ENCODE results near the gene PPCDC. TPM values are rescaled to one million over a fixed set of nuclear protein-coding genes. Genes with fewer than 3 reads are reported as not detected.

Gene PPCDC
- total RNA-seq, 1 donor = 7.8 TPM

DNA sequence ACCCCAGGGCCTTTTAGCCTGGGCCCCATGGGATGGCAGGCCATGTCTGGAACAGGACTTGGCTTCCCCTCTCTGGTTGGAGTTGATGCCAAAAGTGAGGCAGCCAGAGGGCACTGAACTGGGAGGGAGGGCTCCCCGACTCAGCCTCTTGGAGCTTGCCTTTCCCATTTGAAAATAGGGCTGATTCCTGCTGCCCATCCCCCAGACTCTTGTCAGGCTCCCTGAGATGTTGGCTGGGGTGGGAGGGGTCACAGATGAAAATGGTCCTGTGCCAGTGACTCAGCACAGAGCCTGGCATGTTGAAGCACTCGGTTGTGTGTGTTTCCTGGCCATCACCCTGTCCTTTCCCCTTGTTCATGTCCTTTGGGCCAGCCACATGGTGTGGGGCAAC, 6.6 kb downstream of the PPCDC start:
- H3K4me3 ChIP-seq (ENCODE audit: low read depth, low read length) = no peak overlapping the region
- peak; percentile 27 for DNase-seq (ENCODE audit: low read depth)
- TF ChIP-seq, protein P1, sequence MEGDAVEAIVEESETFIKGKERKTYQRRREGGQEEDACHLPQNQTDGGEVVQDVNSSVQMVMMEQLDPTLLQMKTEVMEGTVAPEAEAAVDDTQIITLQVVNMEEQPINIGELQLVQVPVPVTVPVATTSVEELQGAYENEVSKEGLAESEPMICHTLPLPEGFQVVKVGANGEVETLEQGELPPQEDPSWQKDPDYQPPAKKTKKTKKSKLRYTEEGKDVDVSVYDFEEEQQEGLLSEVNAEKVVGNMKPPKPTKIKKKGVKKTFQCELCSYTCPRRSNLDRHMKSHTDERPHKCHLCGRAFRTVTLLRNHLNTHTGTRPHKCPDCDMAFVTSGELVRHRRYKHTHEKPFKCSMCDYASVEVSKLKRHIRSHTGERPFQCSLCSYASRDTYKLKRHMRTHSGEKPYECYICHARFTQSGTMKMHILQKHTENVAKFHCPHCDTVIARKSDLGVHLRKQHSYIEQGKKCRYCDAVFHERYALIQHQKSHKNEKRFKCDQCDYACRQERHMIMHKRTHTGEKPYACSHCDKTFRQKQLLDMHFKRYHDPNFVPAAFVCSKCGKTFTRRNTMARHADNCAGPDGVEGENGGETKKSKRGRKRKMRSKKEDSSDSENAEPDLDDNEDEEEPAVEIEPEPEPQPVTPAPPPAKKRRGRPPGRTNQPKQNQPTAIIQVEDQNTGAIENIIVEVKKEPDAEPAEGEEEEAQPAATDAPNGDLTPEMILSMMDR (IDR thresholded peaks at IDR 0.05; ENCODE audit: insufficient read depth, low read depth, low read length) = no peak

DNA sequence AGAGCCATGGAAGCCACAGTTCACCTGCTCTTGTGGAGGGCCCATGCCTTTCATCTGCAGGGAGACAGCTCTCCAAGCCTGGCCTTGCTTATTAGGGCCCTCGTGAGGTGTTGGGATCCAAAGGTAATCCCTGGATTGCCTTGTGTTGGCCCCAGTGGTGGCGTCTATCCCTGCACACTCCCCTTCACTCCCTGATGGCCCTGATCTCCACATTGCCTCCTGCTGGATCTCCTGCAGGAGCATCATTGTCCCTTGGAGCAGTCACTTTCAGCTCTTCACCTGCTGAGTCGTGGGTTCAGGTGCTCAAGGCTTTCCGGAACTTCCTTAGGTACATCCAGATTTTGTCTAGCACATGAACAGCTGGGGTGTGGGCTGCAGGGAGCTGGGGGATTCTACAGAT, 7.0 kb downstream of the PPCDC start:
- no peak overlapping the region for H3K4me3 ChIP-seq (ENCODE audit: low read depth, low read length)
- TF ChIP-seq, protein P1 (IDR thresholded peaks at IDR 0.05; ENCODE audit: insufficient read depth, low read depth, low read length) = no peak
- DNase-seq (ENCODE audit: low read depth) = no peak

DNA sequence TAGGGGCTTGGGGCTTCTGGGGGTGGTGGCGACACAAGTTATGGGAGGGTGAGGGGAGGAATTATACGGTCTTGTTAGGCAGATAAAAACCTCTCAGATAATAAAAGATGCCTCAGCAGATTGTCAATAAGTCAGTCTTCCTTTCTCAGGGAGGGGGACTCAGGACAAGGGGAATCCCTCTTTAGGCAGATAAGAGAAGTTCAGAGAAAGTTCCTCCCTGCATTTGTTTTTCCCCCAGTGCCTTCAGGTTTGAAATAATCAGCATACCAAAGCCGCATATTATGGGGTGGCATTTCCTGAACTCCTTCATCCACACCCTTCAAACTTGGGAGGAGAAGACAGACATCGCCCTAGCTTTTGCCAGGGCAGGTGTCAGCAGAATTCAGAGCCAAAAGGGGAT, 8.5 kb downstream of the PPCDC start:
- no peak overlapping the region for H3K4me3 ChIP-seq (ENCODE audit: low read depth, low read length)
- no peak for DNase-seq (ENCODE audit: low read depth)
- TF ChIP-seq, protein P1 (IDR thresholded peaks at IDR 0.05; ENCODE audit: insufficient read depth, low read depth, low read length) = no peak

DNA sequence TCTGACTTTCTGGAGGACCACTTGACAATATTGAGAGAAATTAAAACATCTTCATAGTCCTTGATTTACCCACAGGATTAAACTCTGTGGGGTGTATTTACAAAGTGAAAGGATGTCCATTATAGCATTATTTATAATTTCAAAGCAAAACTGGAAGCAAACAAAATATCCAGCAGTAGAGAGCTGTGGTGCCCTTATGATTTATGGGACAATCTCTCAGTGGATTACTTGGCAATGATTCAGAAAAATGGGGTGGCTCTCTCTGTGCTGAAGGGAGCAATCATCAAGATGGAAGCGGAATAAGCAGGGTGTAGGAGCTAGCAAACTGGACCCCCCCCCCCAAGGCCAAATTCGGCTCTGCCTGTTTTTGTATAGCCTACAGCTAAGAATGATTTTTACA, 9.0 kb downstream of the PPCDC start:
- TF ChIP-seq, protein P1 (IDR thresholded peaks at IDR 0.05; ENCODE audit: insufficient read depth, low read depth, low read length) = no peak
- H3K4me3 ChIP-seq (ENCODE audit: low read depth, low read length) = no peak overlapping the region
- DNase-seq (ENCODE audit: low read depth) = no peak

DNA sequence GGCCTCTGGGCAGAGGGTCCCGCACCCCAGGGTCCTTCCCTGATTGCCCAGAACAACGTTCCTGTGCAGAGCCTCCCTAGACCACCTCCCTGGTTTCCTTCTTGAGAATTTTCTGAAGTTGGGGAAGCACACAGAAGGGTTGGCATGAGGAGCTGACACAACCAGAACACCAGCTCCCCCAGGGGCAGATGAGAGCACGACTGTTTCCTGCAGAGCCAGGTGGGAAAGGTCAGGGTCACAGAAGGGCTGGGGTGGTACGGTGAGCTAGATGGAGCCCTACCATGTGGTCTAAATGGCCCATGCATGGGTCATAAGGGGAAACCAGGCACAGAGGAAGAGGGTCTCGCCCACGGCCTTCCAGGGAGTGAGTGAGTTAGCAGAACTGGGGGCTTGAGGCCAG, 10.4 kb downstream of the PPCDC start:
- no peak overlapping the region for H3K4me3 ChIP-seq (ENCODE audit: low read depth, low read length)
- TF ChIP-seq, protein P1 (IDR thresholded peaks at IDR 0.05; ENCODE audit: insufficient read depth, low read depth, low read length) = no peak
- no peak for DNase-seq (ENCODE audit: low read depth)

DNA sequence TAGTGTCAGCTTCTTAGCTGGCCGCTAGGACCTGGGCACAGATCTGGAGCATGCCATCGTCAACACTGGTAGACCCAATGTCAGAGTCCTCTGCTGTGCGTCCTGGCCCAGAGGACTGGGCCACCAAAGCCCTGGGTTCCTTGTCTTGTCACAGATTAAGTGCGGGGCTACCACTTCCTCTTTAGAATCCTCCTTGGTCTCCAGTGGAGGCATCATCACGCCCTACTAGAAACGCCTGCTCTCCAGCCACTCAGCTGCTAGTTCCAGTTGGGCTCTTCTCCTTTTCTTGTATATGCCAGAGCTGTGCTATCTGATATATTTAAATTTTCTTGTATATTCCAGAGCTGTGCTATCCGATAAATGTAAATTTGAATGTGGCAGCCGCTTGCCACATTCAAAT, 11.2 kb downstream of the PPCDC start:
- TF ChIP-seq, protein P1 (IDR thresholded peaks at IDR 0.05; ENCODE audit: insufficient read depth, low read depth, low read length) = no peak
- DNase-seq (ENCODE audit: low read depth) = no peak
- H3K4me3 ChIP-seq (ENCODE audit: low read depth, low read length) = no peak overlapping the region

DNA sequence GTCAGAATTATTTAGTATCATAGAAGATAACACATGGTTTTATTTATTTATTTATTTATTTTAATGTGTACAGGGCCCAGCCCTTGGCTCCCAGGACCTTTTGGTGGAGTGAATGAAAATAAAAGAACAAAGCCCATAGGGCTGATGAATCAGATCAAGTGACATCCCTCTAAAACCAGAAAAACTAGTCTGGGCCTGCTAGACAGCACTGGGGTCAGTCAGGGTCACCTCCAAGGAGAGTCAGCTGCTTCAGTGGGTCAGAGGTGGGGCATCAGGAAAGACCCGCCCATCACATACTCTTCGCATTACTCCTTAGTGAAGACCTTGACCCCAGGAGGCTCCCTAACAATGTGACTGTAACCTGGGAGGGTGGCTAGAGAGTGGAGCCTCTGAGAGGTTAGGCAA, 12.8 kb downstream of the PPCDC start:
- TF ChIP-seq, protein P1 (IDR thresholded peaks at IDR 0.05; ENCODE audit: insufficient read depth, low read depth, low read length) = no peak
- peak; percentile 47 for DNase-seq (ENCODE audit: low read depth)
- no peak overlapping the region for H3K4me3 ChIP-seq (ENCODE audit: low read depth, low read length)

Data from fibroblast of villous mesenchyme (primary cell).